DOHH2 (cell line): ENCODE results near the gene MINK1.

Experiments
- H3F3A ChIP-seq: fragments of 200-600 bp; sonication (generic), shearing (Covaris generic); 2 replicates; pipeline ENCODE4 v1.6.0; 2016; ENCODE audit warnings: antibody characterized with exemption, mild to moderate bottlenecking; ENCODE audit not compliant: control insufficient read depth, insufficient read depth
- H3K27ac ChIP-seq: fragments of 200-600 bp; sonication (generic); 2 replicates; pipeline ENCODE4 v1.5.1; 2014; ENCODE audit warnings: low read depth, mild to moderate bottlenecking, low read length, moderate library complexity
- H3K27me3 ChIP-seq: fragments of 200-600 bp; sonication (generic); 2 replicates; pipeline ENCODE4 v1.6.1; 2014; ENCODE audit warnings: mild to moderate bottlenecking, low read length, mixed read lengths; ENCODE audit not compliant: control insufficient read depth
- H3K36me3 ChIP-seq: fragments of 200-600 bp; sonication (generic); 2 replicates; pipeline ENCODE4 v1.6.1; 2014; ENCODE audit warnings: mild to moderate bottlenecking, low read length, moderate library complexity, mixed read lengths; ENCODE audit not compliant: control insufficient read depth
- H3K4me1 ChIP-seq: fragments of 200-600 bp; sonication (generic); 2 replicates; pipeline ENCODE4 v1.6.1; 2014; ENCODE audit warnings: mild to moderate bottlenecking, low read length, mixed read lengths; ENCODE audit not compliant: control insufficient read depth
- H3K4me2 ChIP-seq: fragments of 200-600 bp; sonication (generic); 2 replicates; pipeline ENCODE4 v1.6.0; 2014; ENCODE audit warnings: mild to moderate bottlenecking, low read length, moderate library complexity
- H3K4me3 ChIP-seq: fragments of 200-600 bp; sonication (generic); 2 replicates; pipeline ENCODE4 v1.5.1; 2014; ENCODE audit warnings: mild to moderate bottlenecking, low read length, mixed read lengths
- H3K79me2 ChIP-seq: fragments of 200-600 bp; sonication (generic); 2 replicates; pipeline ENCODE4 v1.6.1; 2014; ENCODE audit warnings: mild to moderate bottlenecking, low read length, mixed read lengths; ENCODE audit not compliant: control insufficient read depth
- H3K9me2 ChIP-seq: fragments of 200-600 bp; sonication (generic); replicated peaks from 2 replicates; pipeline ENCODE4 v1.6.1; 2014; ENCODE audit warnings: mild to moderate bottlenecking, low read length, mixed read lengths; ENCODE audit not compliant: control insufficient read depth
- H3K9me3 ChIP-seq: fragments of 200-600 bp; sonication (generic); 2 replicates; pipeline ENCODE4 v1.6.1; 2014; ENCODE audit warnings: antibody characterized with exemption, low read length, mixed read lengths; ENCODE audit not compliant: control insufficient read depth, insufficient read depth
- H4K20me1 ChIP-seq: fragments of 200-600 bp; sonication (generic); 2 replicates; pipeline ENCODE4 v1.6.0; 2014; ENCODE audit warnings: low read depth, mild to moderate bottlenecking, antibody characterized with exemption, low read length, moderate library complexity; ENCODE audit not compliant: control insufficient read depth, insufficient read depth
- EZH2phosphoT487 ChIP-seq: fragments of 200-600 bp; sonication (generic); IDR thresholded peaks from 2 replicates; pipeline ENCODE4 v1.6.1; 2017; ENCODE audit warnings: borderline replicate concordance, mild to moderate bottlenecking, antibody characterized with exemption, low read length, moderate library complexity, mixed read lengths
- TF ChIP-seq, protein P1 (sequence below): fragments of 200-600 bp; sonication (generic); IDR thresholded peaks from one replicate; pipeline ENCODE4 v1.5.1; 2014; ENCODE audit warnings: antibody characterized with exemption, mild to moderate bottlenecking, low read depth, low read length; ENCODE audit not compliant: poor library complexity, severe bottlenecking

The MINK1 gene

DNA sequence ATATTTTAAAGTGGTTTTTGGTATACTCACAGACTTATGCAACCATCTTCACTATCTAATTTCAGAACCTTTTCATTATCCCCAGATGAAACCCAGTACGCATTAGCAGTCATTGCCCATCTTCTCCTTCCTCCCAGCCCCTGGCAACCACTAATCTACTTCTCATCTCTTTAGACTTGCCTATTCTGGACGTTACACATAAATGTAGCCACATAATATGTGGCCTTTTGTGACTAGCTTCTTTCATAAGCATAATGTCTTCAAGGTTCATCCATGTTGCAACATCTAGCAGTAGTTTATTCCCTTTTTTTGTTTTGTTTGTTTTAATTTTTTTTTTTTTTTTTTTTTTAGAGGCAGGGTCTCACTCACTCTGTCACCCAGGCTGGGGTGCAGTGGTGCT, 37.7 kb downstream of the MINK1 start:
- H4K20me1 ChIP-seq, result no peaks in the 10 kb centered on the region
- H3F3A ChIP-seq, result no peaks in the 10 kb centered on the region
- no peaks in the 10 kb centered on the region for H3K9me3 ChIP-seq
- H3K27me3 ChIP-seq, result no peaks in the 10 kb centered on the region
- TF ChIP-seq, protein P1, sequence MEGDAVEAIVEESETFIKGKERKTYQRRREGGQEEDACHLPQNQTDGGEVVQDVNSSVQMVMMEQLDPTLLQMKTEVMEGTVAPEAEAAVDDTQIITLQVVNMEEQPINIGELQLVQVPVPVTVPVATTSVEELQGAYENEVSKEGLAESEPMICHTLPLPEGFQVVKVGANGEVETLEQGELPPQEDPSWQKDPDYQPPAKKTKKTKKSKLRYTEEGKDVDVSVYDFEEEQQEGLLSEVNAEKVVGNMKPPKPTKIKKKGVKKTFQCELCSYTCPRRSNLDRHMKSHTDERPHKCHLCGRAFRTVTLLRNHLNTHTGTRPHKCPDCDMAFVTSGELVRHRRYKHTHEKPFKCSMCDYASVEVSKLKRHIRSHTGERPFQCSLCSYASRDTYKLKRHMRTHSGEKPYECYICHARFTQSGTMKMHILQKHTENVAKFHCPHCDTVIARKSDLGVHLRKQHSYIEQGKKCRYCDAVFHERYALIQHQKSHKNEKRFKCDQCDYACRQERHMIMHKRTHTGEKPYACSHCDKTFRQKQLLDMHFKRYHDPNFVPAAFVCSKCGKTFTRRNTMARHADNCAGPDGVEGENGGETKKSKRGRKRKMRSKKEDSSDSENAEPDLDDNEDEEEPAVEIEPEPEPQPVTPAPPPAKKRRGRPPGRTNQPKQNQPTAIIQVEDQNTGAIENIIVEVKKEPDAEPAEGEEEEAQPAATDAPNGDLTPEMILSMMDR, result no peak
- TF ChIP-seq EZH2phosphoT487, result no peak
- no peaks in the 10 kb centered on the region for H3K9me2 ChIP-seq
- no peaks in the 10 kb centered on the region for H3K4me1 ChIP-seq
- no peak overlapping the region for H3K4me3 ChIP-seq
- no peak overlapping the region for H3K4me2 ChIP-seq
- no peaks in the 10 kb centered on the region for H3K36me3 ChIP-seq
- H3K79me2 ChIP-seq, result peaks cover 3% of the 10 kb centered on the region; the same call in 1 of the 2 replicates
- H3K27ac ChIP-seq, result no peak overlapping the region

DNA sequence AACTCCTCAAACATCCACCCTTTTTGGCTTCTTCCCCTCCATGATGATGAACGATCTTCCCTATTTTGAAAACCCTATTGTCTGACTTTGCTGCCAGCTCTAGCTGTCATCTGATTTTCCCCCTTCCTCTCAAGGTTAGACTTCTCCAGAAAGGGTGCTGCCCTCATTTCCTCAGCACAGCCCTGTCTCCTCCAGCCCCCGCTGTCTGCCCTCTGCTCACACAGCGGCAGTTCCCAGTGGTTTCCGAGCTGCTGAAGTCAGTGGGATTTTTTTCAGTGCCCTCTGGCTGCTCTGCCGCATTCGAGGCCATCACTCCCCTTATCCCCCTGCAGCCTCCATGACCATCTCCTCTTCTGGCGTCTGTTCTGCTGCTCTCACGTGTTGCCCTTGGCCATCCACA, 39.6 kb downstream of the MINK1 start:
- Histone ChIP-seq H3K4me3 (no peak overlapping the region), H3K9me3 (no peaks in the 10 kb centered on the region), H3K9me2 (no peaks in the 10 kb centered on the region), H3K27ac (no peak overlapping the region), H3K4me1 (no peaks in the 10 kb centered on the region), H3K27me3 (no peaks in the 10 kb centered on the region), H3K36me3 (no peaks in the 10 kb centered on the region), H3K79me2 (peaks cover 3% of the 10 kb centered on the region; the same call in 1 of the 2 replicates), H4K20me1 (no peaks in the 10 kb centered on the region), H3F3A (no peaks in the 10 kb centered on the region), H3K4me2 (no peak overlapping the region)
- TF ChIP-seq, protein P1, result no peak
- no peak for TF ChIP-seq EZH2phosphoT487

DNA sequence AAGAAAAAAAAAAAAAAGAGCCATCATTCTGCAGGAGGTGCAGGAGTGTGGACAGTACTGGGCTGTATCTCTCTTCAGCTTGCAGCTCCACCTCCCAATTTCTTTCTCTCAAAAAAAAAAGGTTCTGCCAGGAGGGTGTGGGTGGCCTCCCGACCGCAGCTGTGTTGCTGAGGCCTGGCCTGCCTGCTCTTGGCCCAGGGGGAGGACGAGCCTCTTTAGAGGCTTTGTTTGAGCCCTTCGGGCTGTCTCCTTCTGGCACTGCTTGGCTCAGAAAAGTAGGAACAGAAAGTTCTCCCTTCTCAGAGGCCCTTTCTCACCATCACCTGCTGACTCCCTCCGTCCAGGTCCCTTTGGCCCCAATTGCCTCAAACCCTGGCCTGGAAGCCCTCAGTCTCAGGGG, 43.9 kb downstream of the MINK1 start:
- Histone ChIP-seq H3F3A (no peaks in the 10 kb centered on the region), H3K79me2 (no peaks in the 10 kb centered on the region), H3K36me3 (peaks cover 2% of the 10 kb centered on the region; the same call in 1 of the 2 replicates), H3K4me2 (no peak overlapping the region), H3K9me2 (no peaks in the 10 kb centered on the region), H3K4me1 (peaks cover 5% of the 10 kb centered on the region), H3K9me3 (no peaks in the 10 kb centered on the region), H3K4me3 (no peak overlapping the region), H3K27ac (no peak overlapping the region), H4K20me1 (0 out of 2 replicates have a peak, but pooled peaks cover 2% of the 10 kb centered on the region), H3K27me3 (no peaks in the 10 kb centered on the region)
- TF ChIP-seq, protein P1, result no peak
- no peak for TF ChIP-seq EZH2phosphoT487

DNA sequence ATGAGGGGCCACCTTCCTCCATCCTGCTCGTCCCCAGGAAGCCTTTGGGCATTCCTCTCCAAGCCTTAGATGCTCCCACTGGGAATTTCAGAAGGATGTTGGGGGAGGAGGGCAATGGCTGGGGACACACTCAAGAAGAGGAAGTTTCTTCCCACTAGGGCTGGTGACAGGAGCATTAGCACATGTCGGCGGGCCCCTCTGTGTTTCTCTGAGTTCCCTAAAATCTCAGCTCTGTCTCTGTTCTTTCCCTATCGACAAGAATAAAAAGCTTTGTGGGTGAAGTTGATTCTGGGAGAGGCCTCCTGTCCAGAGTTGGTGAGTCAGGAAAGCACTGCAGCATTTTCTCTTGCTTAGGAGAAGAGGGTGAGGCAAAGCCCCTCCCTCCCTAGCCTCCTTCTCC, 46.5 kb downstream of the MINK1 start:
- H3K36me3 ChIP-seq, result peaks cover 11% of the 10 kb centered on the region; the same call in 1 of the 2 replicates
- H3K27ac ChIP-seq, result no peak overlapping the region
- H3K4me3 ChIP-seq, result no peak overlapping the region
- H3K79me2 ChIP-seq, result no peaks in the 10 kb centered on the region
- no peaks in the 10 kb centered on the region for H3K9me3 ChIP-seq
- peaks cover 8% of the 10 kb centered on the region for H3K4me1 ChIP-seq
- 0 out of 2 replicates have a peak, but pooled peaks cover 2% of the 10 kb centered on the region for H4K20me1 ChIP-seq
- H3K9me2 ChIP-seq, result no peaks in the 10 kb centered on the region
- no peaks in the 10 kb centered on the region for H3F3A ChIP-seq
- H3K4me2 ChIP-seq, result no peak overlapping the region
- no peak for TF ChIP-seq EZH2phosphoT487
- TF ChIP-seq, protein P1, result no peak
- no peaks in the 10 kb centered on the region for H3K27me3 ChIP-seq
